Tibial artery (tissue), 4 donors: ENCODE data around the gene MBNL3.

Source experiments
- DNase-seq, 2 donors: peaks; one replicate each; pipeline ENCODE4 v3.0.0-alpha.2; 2019
- H3K27ac ChIP-seq, 2 donors: fragments of 200-600 bp; sonication (generic) in 1 of 2; 1 replicate in 1 of 2; 2 replicates in 1 of 2; pipeline ENCODE4 v1.5.1; 2018 to 2019; ENCODE audit warnings: mild to moderate bottlenecking in 1 of 2
- H3K27me3 ChIP-seq, 2 donors: fragments of 200-600 bp; sonication (generic) in 1 of 2; one replicate each; pipeline versions ENCODE4 v1.5.1 to v1.6.0; 2016 to 2019
- H3K36me3 ChIP-seq, 3 donors: fragments of 200-600 bp; sonication (generic) in 2 of 3; one replicate each; pipeline ENCODE4 v1.5.1; 2016 to 2019; ENCODE audit warnings: mild to moderate bottlenecking in 2 of 3
- H3K4me1 ChIP-seq, 4 donors: fragments of 200-600 bp; sonication (generic) in 2 of 4; 1 replicate in 3 of 4; 2 replicates in 1 of 4; pipeline ENCODE4 v1.5.1; 2016 to 2019
- H3K4me3 ChIP-seq, 2 donors: fragments of 200-600 bp; sonication (generic) in 1 of 2; 1 replicate in 1 of 2; 2 replicates in 1 of 2; pipeline ENCODE4 v1.5.1; 2018 to 2019; ENCODE audit warnings: mild to moderate bottlenecking in 2 of 2
- H3K9me3 ChIP-seq, 3 donors: fragments of 200-600 bp; sonication (generic) in 1 of 3; one replicate each; pipeline ENCODE4 v1.5.1; 2016 to 2019
- intact Hi-C: fragments of 100-400 bp; cut with DNase I; formaldehyde crosslinking; loops from one replicate; pipeline ENCODE4 v1.15.0; 2023; ENCODE audit warnings: low total_unique reads
- TF ChIP-seq, protein P1 (sequence below), 2 experiments: fragments of 200-600 bp in 1 of 2; fragments of 450-650 bp in 1 of 2; IDR thresholded peaks; one replicate each; pipeline ENCODE4 v1.5.1; 2017 to 2019; ENCODE audit warnings: antibody characterized with exemption in 2 of 2, mild to moderate bottlenecking in 1 of 2, moderate library complexity in 1 of 2

Gene MBNL3

GRCh38 chrX:132501606-132502005 is 12.8 kb upstream of the MBNL3 start:
- Histone ChIP-seq H3K4me1 (no peaks in the 10 kb centered on the region), H3K36me3 (no peaks in the 10 kb centered on the region), H3K27ac (no peak overlapping the region), H3K9me3 (no peaks in the 10 kb centered on the region), H3K27me3 (no peaks in the 10 kb centered on the region), H3K4me3 (no peak overlapping the region)
- intact Hi-C loops = no loop called here
- no peak for DNase-seq
- TF ChIP-seq, protein P1, sequence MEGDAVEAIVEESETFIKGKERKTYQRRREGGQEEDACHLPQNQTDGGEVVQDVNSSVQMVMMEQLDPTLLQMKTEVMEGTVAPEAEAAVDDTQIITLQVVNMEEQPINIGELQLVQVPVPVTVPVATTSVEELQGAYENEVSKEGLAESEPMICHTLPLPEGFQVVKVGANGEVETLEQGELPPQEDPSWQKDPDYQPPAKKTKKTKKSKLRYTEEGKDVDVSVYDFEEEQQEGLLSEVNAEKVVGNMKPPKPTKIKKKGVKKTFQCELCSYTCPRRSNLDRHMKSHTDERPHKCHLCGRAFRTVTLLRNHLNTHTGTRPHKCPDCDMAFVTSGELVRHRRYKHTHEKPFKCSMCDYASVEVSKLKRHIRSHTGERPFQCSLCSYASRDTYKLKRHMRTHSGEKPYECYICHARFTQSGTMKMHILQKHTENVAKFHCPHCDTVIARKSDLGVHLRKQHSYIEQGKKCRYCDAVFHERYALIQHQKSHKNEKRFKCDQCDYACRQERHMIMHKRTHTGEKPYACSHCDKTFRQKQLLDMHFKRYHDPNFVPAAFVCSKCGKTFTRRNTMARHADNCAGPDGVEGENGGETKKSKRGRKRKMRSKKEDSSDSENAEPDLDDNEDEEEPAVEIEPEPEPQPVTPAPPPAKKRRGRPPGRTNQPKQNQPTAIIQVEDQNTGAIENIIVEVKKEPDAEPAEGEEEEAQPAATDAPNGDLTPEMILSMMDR (IDR thresholded peaks at IDR 0.05) = no peak

- Histone ChIP-seq H3K9me3 (no peaks in the 10 kb centered on the region), H3K27ac (no peak overlapping the region), H3K4me1 (no peaks in the 10 kb centered on the region), H3K4me3 (no peak overlapping the region), H3K36me3 (no peaks in the 10 kb centered on the region), H3K27me3 (no peaks in the 10 kb centered on the region)
- no peak for DNase-seq
- TF ChIP-seq, protein P1 (IDR thresholded peaks at IDR 0.05) = no peak
- intact Hi-C loops = no loop called here
Measured at GRCh38 chrX:132497432-132497831, 8.6 kb upstream of the MBNL3 start.

GRCh38 chrX:132493095-132493494 is 4.3 kb upstream of the MBNL3 start:
- intact Hi-C loops = no loop called here

DNA sequence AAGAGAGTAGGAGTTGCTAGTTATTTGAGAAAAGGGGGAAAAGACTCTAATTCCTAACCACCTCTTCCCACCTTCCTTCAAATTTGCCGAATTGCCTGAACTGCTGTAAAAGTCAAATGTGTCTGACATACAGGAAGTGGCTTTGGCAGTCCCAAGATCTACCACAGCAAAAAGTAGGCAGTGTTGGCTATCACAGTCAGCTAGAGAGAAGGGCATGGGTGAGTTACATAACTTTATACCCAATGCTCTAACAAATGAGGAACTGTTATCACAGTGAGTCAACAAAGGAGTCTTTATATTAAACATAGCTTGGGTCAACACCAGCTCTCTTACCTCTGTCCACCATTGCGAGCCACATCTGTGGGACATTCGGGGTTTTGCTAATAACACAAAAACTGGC is 2.4 kb upstream of the MBNL3 start:
- Histone ChIP-seq H3K27ac (no peak overlapping the region), H3K36me3 (no peaks in the 10 kb centered on the region), H3K9me3 (no peaks in the 10 kb centered on the region), H3K4me3 (no peak overlapping the region), H3K27me3 (no peaks in the 10 kb centered on the region), H3K4me1 (no peaks in the 10 kb centered on the region)
- TF ChIP-seq, protein P1 (IDR thresholded peaks at IDR 0.05) = no peak
- intact Hi-C loops = no loop called here
- DNase-seq = no peak

More at GRCh38 chrX:132493095-132493494, 4.3 kb upstream of the MBNL3 start:
- H3K4me1 ChIP-seq = no peaks in the 10 kb centered on the region
- no peaks in the 10 kb centered on the region for H3K36me3 ChIP-seq
- no peak for DNase-seq
- TF ChIP-seq, protein P1 (IDR thresholded peaks at IDR 0.05) = no peak
- no peak overlapping the region for H3K27ac ChIP-seq
- H3K9me3 ChIP-seq = no peaks in the 10 kb centered on the region
- H3K27me3 ChIP-seq = no peaks in the 10 kb centered on the region
- H3K4me3 ChIP-seq = no peak overlapping the region

- no peaks in the 10 kb centered on the region for H3K36me3 ChIP-seq
- no peaks in the 10 kb centered on the region for H3K27me3 ChIP-seq
- no peaks in the 10 kb centered on the region for H3K4me1 ChIP-seq
- no peaks in the 10 kb centered on the region for H3K9me3 ChIP-seq
- peak overlapping the region; percentile 66 to 80 for H3K4me3 ChIP-seq
- intact Hi-C loops = no loop called here
- TF ChIP-seq, protein P1 (IDR thresholded peaks at IDR 0.05) = no peak
- peak in 1 of 2 donors; percentile 51 for DNase-seq
- H3K27ac ChIP-seq = peak overlapping the region; percentile 65 to 69
Measured at GRCh38 chrX:132489578-132490419, 961 bp upstream of the MBNL3 start.
